Stimulated activated CD8-positive, alpha-beta memory T cell treated with anti-CD3 and anti-CD28 coated beads, Interleukin-4, amount 100 ng/mL, for 24 hours (primary cell): ENCODE results near the gene RORB.

Experiments used
- DNase-seq: peaks from one replicate; pipeline ENCODE4 v3.0.0-alpha.2; 2020; ENCODE audit warnings: low read depth

Gene RORB

DNA sequence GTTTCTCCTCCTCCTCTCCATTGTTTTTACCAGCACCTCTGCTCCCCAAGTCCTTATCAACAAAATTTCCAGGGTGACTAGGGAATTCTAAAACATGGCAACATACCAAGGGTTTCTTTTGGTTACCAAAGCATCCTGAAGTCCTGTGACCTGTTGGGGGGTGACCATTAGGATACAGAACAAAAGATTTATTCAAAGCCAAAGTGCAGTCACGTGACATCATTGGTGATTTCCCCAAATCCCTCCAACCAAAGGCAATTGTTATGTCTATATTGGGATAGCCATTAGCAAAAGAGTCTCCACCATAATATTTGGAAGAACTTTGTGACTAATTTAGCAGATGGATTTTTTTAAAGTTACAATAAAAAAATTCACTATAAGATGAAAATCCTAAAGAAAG is 222.2 kb downstream of the RORB start:
- no peak for DNase-seq

DNA sequence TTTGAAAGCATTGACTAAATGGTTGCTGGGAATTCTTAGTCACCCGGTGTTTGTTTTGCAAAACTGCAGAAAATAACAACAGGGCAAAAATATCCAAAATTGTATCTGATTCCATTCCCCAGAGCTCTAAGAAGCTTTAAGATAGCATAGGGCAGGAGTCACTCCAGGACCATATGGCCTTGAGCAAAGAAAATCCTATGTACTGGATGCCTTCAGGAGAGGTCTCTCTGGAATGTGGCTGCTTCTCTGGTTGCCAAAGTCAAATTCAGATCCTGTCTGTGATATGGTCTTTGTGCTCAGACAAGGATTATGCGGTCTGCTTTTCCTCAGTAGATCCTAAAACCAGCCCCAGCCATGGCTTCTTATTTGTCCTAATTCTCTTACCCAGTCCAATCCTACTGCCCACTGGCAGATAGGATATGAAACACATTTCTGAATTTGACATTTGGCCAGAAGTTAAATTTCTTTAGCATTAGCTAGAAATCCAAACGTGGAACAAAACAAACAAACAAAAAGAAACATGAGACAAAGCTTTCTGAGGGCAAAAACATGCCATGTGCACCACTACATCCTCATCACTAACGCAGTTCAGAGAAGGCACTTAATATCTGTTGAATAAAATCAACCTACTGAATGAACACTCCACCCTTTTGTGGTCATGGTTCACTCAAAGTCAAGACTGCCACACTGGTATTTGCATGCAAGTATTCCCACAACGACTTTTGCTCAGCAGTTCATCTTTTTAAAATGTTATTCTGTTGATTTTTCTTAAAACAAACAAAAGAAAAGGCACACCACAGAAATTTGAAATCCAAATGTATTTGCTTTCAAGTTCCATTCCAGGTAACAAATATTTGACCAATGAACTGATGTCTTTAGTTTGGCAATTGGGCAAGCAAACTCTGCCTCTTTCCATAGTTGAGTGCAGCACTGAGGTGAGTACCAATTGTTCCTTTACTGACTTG is 224.8 kb downstream of the RORB start:
- DNase-seq, result no peak

DNA sequence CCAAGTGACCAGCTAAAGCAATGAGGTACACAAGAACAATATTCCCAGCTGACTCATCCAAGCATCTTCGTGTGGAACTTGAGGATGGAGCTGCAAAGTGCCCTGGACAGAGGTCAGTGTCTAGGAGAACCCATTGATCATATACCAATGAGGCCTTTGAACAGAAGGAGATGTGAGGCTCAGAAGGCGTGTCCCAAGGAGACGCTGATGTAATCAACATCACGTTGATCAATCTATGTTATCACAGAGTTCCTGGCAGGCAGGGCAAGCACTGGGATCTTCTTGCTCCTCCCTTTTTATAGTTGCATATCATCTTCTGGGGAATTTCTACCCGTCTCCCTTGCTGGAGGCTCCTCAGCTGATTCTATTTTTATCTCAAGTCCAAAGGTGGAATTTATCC is 227.2 kb downstream of the RORB start:
- no peak for DNase-seq

DNA sequence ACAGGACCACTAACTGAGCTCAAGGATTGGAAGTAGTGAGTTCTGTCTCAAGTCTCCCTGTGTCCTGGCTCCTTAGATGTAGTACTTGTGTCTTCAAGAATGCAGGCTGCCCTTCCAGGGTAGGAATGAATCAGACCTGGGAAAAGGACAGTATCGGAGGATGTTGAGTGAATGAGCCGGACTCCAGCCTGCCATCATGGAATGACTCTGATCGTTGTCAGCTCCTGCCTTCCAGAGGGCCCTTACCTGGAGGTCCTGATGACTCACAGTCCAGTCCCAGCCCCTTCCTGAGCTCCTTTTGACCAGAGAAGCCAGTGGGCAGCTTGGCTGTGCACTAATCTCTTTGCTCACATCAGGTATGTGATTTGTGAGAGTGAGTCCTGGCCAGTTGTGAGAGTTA is 229.4 kb downstream of the RORB start:
- DNase-seq, result no peak

DNA sequence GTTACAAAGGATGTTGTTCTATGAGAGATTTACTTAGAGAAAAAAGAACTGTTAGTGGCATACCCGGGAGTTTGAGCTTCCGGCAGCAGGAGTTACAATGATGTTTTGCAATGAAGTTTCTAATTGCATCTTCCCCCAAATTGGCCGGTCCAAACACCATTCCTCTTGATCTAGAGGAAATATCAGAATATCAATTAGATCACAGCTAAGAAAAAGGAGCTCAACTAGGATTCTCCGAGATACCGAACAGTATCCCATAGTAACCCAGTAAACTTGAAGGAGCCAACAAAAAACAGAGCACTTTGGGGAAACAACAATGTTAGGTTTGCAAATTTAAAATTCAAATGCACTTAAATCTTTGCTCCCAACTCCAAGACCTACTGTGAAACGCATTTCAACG is 231.0 kb downstream of the RORB start:
- no peak for DNase-seq

DNA sequence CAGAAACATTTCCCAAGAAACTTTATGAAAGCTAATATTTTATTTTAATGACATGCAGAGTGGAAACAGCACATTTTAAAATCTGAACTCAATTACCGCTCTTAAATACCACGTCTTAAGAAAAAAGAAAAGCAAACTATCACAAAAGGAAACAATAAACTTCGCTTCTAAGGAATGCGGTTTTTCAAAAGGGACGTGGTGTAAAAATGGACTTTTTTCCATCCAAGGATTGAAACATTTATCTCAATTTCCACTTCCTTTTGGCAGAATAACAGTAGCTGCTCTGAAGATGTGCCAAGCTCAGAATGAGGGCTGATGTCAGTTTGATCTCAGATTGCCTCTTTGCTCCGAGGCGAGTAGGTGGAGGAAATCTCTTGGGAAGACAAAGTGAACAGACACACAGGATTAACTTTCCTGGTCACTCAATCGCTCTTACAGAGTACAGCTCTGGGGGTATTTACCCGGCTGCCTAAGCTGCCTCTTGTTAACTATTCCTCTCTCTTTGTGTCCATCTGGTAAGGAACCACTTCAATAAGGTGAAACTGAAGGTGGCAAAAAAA is 232.1 kb downstream of the RORB start:
- no peak for DNase-seq

DNA sequence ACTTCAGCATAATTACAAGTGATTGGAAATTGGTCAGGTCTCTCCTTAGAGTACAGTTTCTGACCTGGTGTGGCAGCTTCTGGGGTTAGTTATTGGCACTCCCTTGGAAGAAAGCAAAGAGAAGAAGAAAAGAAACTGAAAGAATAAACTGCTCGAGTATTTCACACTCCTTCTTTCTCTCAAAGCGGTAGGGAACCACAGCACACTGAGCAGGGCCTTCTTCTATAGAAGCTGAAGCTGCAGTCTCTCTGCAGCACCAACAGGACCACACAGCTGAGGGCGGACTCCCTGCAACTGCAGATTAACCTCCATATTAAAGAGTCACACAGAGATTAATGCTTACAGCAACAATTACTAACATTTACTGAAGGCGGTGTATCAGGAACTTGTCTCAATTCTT is 238.6 kb downstream of the RORB start:
- DNase-seq, result no peak

DNA sequence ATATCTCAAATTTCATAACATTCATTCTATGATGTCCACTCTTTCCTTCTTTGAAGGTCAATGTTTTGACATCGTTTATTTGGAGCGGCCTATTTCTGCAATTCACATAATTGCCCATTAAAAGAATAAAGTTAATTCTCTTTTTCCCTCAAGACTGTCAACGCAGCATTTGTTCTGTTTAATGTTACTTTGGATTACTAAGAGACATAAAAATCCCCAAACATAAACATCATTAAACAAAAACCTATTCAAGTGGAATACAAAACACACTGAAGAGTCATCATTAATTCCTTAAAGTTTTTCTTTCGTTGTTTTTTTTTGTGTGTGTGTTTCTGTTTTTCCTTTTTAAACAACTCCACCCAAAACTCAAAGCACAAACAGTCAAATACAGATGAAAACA is 239.5 kb downstream of the RORB start:
- no peak for DNase-seq

DNA sequence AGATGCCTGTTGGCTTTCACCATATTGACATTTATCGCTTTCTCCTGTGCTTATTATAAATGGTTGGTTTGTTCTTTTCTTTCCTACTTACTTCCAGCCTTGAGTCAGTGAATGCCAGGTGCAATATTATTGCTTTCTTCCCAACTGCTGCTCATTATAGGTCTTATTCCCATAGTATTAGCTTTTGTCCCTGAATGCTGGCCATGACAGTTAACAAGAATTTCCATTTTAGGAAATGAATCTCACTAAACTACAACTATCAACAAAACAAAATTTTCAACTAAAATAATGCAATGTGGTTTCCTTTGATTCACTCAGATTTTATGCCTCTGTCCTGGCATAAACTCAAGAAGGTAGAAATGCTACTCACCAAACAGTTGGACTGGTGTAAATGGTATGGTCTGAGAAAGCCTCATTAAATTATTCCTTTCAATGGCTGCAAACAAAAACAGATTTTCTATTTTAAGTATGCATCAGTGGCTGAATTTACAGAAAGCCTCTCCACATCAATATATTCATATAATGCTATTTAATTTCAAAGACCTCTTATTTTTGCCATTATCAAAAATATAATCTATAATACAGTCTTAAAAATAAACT is 245.2 kb downstream of the RORB start:
- DNase-seq, result no peak
